T-helper 17 cell (primary cell): ENCODE measurements around the gene DGUOK. TPM values are rescaled to one million over a fixed set of nuclear protein-coding genes. Genes with fewer than 3 reads are reported as not detected.
A peak's percentile ranks its signal among the peaks of the same experiment; 100 is the strongest.

Experiments
- ATAC-seq: fragments of 150-1000 bp; cut with Tn5 transposase; 2 replicates; pipeline ENCODE4 v1.10.0; 2021; ENCODE audit warnings: mild to moderate bottlenecking, moderate library complexity
- DNase-seq, 3 donors: peaks; one replicate each; pipeline versions ENCODE4 v3.0.0 to v3.0.0-alpha.2; 2020 to 2021
- H3K9me3 ChIP-seq: one replicate; pipeline ENCODE4 v1.7.0; 2013; ENCODE audit warnings: low read length, mild to moderate bottlenecking; ENCODE audit not compliant: control insufficient read depth, poor library complexity, severe bottlenecking
- H3K27ac Mint-ChIP-seq: one replicate; pipeline ENCODE4 v1.8.0; 2022; ENCODE audit warnings: mild to moderate bottlenecking, moderate library complexity, mixed read lengths
- H3K27me3 Mint-ChIP-seq: one replicate; pipeline ENCODE4 v1.8.0; 2022; ENCODE audit warnings: mixed read lengths
- H3K36me3 Mint-ChIP-seq: one replicate; pipeline ENCODE4 v1.8.0; 2022; ENCODE audit warnings: low read depth, mixed read lengths
- H3K4me1 Mint-ChIP-seq: one replicate; pipeline ENCODE4 v1.8.0; 2022; ENCODE audit warnings: mild to moderate bottlenecking, mixed read lengths
- H3K4me3 Mint-ChIP-seq: one replicate; pipeline ENCODE4 v1.8.0; 2022; ENCODE audit warnings: mild to moderate bottlenecking, moderate library complexity, mixed read lengths
- total RNA-seq, 4 donors: library from RNA in 2 of 4; stranded (reverse) in 2 of 4; gene quantifications; one replicate each; pipeline ENCODE4 v1.2.3 and lab custom pipeline; 2022 to 2026

DGUOK gene
- total RNA-seq, 2 donors from 2014 or later: 34.2 to 39.7 TPM

DNA sequence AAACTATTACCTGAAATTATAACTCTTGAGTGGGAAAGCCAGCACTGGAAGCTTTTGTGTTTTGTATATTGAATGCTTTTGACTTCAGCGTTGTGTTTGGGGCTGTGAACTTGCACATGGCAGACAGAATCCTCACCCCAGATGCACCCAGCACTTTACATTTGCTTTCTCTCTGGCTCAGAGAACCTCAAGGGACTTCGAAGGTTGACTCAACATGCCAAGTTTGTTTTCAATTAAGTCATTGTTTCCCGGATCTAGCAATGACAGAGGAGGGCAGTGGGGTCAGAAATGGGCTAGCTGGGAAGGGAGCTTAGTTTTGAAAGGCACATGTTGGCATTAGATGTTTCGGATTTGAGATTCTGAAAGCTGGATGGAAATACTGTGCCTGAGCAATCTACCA is 80.4 kb downstream of the DGUOK start:
- H3K27ac Mint-ChIP-seq: peak overlapping the region; percentile 67
- no peak for ATAC-seq
- no peaks in the 10 kb centered on the region for H3K27me3 Mint-ChIP-seq
- peaks cover 20% of the 10 kb centered on the region for H3K4me1 Mint-ChIP-seq
- no peaks in the 10 kb centered on the region for H3K36me3 Mint-ChIP-seq
- H3K9me3 ChIP-seq: no peaks in the 10 kb centered on the region
- no peak for DNase-seq
- H3K4me3 Mint-ChIP-seq: no peak overlapping the region

DNA sequence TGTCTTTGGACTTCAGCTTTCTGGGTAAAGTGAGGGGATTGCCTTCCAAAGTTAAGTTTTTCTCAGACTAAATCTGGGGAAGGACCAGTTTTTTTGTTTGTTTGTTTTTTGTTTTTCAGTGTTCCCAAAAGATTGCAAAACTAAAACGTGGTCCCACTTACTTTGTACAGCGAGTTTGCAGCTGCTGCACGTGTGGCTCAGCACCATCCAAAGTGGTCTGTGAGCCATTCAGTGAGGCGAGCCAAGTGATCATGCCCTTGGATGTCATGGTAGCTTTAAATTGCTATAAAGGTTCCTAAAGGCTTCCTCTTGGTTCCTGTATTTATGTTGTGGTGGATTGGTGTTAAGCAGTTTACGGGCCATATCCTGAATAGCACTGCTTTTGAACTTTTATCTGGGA is 81.0 kb downstream of the DGUOK start:
- H3K36me3 Mint-ChIP-seq: no peaks in the 10 kb centered on the region
- peaks cover 20% of the 10 kb centered on the region for H3K4me1 Mint-ChIP-seq
- no peak overlapping the region for H3K27ac Mint-ChIP-seq
- ATAC-seq (no peak), DNase-seq (no peak)
- no peak overlapping the region for H3K4me3 Mint-ChIP-seq
- H3K9me3 ChIP-seq: no peaks in the 10 kb centered on the region
- H3K27me3 Mint-ChIP-seq: no peaks in the 10 kb centered on the region

Other genes starting within 250 kb of the DGUOK start
- gene TPRKB, start 189.5 kb upstream of the DGUOK start, total RNA-seq: 10 to 100 TPM; 16.0 to 21.0 TPM
- 10 to 100 TPM; 35.6 to 44.9 TPM for gene DUSP11, start 146.8 kb upstream of the DGUOK start, total RNA-seq
- gene C2orf78, start 142.7 kb upstream of the DGUOK start, total RNA-seq: not detected
- gene STAMBP, start 97.9 kb upstream of the DGUOK start, total RNA-seq: 10 to 100 TPM; 22.1 to 25.3 TPM
- gene ACTG2, start 33.9 kb upstream of the DGUOK start, total RNA-seq: not detected
- gene TET3, start 58.0 kb downstream of the DGUOK start, total RNA-seq: 10 to 100 TPM; 20.3 to 22.5 TPM
- 10 to 100 TPM; 15.5 to 23.3 TPM for gene BOLA3, start 221.0 kb downstream of the DGUOK start, total RNA-seq